ENCODE results near the gene IL1A.
A peak's percentile ranks its signal among the peaks of the same experiment; 100 is the strongest.
"Not testable (repeated sequence)": the region's sequence is repeated elsewhere in the genome, so short reads cannot be mapped to it uniquely, and the experiment has no call there.

IL1A gene, protein sequence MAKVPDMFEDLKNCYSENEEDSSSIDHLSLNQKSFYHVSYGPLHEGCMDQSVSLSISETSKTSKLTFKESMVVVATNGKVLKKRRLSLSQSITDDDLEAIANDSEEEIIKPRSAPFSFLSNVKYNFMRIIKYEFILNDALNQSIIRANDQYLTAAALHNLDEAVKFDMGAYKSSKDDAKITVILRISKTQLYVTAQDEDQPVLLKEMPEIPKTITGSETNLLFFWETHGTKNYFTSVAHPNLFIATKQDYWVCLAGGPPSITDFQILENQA

GRCh38 chr2:112784199-112785189 is at the start of gene IL1A:
IL1A (minus strand) TSS chr2:112784493; CDS start chr2:112783770, 723 bp downstream.
- DNase-seq: peak; percentile 95

DNA sequence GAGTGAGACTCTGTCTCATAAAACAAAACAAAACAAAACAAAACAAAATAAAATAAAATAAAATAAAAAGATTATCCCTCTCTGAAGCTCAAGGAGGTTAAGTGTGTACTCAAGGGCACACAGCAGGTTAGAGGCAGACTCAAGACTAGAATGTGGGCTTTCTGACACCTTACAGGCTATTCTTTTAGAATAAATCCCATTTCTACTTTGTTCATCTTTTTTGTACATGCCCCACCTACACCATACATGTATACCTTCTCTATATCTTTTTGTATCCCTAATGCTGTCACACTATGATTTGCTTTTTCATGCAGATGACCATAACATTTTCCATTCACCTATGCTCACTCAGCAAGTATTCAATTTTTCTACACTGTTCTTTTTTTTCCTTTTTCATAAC is 49.7 kb upstream of the IL1A start:
- peak; percentile 75 for DNase-seq

- not testable (repeated sequence) for DNase-seq
Measured at GRCh38 chr2:112833639-112833931, 49.3 kb upstream of the IL1A start.

DNA sequence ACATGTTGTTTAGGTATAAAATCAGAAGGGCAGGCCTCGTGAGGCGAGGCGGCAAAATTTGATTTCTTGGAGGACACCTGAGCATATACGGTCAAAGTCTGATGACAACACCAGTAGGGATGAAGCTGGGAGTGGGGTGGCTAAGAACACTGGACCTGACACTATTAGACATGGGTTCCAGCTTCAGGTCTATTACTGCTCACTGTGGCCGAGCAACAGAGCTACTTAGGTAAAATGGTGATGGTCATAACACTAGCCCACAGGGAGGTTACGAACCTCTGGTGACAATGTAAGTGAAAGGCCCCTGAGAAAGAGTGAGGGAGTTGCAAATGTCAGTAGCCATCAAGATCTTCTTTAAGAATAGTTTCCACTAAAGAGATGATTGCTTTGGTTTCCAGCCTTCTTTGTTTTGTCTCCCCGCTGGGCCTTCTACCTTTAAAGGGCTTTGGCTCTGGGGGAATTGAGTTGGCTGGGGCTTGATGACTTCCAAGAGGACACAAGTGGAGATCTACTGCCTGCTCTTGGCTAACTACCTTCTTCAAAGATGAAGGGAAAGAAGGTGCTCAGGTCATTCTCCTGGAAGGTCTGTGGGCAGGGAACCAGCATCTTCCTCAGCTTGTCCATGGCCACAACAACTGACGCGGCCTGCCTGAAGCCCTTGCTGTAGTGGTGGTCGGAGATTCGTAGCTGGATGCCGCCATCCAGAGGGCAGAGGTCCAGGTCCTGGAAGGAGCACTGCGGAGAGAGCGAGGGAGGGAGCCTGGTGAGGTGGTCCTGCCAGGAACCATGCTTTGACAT is 48.7 kb upstream of the IL1A start:
- DNase-seq: peak; percentile 85

DNA sequence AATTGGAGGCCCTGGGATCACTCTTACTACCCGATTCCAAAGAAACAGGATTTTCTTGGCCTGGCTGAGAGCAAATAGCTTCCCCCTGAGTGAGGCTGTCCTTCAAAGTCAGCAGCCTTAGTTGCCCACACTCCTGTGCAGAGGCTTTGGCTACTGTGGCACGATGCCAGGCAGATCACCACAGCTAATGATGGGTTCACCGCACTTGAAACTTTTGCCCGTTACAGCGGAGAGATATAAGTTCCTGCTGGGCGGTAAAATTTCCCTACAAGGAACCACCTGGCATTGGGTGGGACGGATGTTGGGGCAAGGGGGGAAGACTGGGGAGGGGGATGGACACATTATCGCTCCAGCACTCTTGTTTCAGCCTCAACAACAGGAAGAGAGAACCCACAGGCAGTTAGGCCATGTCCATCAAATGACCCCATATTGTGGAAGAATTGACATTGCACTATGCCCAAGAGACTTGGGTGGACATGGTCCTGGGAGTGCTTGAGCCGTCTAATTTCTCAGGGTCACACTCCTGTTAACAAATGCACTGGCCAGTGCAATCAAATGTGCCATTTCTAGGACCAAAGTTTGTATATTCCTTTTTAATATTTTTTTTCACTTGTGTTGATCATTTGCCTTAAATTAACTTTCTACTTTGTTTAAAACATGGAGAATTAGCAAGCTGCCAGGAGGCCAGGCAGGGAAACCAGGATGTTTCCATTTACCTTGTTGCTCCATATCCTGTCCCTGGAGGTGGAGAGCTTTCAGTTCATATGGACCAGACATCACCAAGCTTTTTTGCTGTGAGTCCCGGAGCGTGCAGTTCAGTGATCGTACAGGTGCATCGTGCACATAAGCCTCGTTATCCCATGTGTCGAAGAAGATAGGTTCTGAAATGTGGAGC is 47.9 kb upstream of the IL1A start:
- DNase-seq: peak; percentile 89

GRCh38 chr2:112831513-112831845 is 47.2 kb upstream of the IL1A start:
- no peak for DNase-seq

GRCh38 chr2:112830682-112831512 is 46.6 kb upstream of the IL1A start:
- peak; percentile 88 for DNase-seq

GRCh38 chr2:112829961-112830681 is 45.8 kb upstream of the IL1A start:
- peak; percentile 88 for DNase-seq

DNA sequence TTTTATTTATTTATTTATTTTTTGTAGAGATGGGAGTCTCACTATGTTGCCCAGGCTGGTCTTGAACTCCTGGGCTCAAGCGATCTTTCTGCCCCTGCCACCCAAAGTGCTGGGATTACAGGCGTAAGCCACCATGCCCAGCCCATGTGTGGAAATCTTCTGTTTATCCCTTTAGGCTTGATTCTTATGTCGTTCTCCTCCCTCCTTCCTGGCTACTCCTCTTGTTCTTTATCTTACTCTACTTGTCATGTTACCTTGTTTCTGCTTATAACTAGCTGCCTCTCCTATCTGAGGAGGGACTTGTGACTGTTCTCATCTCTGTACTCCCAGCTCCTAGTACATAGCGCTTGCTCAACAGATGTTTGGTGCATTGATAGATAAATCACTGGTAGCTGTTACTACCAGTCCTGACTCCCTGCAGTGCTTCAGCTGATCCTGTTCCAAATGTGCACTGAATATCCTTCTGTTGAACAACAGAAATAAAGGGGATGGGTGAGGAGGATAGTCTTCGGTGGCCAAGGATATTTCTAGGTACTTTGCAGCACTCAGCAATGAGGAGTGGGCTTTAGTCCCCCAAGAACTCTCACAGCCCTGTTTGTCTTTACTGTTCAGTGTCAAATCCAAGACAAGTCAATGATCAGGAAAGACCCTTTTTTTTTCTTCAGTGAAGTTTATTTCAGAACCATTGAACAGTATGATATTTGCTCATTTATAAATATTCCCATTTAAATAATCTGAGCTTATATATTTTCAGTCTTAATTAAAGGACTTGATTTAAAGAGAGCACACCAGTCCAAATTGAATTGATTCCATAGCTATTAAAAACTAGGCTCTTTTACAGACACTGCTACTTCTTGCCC is 45.0 kb upstream of the IL1A start:
- DNase-seq: peak; percentile 85

DNA sequence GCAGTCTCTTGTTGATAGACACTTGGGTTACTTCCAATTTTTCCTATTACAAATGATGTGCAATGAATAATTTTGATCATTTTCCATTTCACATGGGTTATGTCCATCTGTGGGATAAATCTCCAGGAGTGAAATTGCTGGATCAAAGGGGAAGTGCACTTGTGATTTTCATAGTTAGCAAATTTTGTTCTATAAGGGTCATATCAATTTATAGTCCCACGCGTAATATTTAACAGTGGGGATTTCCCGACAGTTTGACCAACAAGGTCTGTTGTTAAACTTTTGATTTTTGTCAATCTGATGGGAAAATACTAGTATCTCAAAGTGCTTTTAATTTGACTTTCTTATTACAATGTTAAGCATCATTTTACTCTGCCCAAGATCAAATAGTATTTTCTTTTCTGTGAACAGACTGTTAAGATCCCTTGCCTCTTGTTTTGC is 44.0 kb upstream of the IL1A start:
- peak; percentile 75 for DNase-seq

DNA sequence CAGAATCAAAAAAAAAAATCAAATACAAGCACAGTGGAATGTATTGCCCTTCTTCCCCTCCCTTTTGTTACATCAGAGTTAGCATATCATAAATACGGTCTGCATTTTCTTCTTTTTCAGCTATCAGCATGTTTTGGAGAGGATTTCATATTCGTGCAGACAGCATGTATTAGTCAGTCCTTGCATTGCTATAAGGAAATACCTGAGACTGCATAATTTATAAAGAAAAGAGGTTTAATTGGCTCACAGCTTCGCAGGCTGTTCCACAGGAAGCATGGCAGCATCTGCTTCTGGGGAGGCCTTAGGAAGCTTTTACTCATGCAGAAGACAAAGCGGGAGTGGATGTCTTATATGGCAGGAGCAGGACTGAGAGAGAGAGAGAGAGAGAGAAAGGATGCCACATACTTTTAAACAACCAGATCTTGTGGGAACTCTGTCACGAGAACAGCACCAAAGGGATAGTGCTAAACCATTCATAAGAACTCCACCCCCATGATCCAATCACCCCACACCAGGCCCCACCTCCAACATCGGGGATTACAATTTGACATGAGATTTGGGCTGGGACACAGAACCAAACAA is 43.4 kb upstream of the IL1A start:
- DNase-seq: no peak

DNA sequence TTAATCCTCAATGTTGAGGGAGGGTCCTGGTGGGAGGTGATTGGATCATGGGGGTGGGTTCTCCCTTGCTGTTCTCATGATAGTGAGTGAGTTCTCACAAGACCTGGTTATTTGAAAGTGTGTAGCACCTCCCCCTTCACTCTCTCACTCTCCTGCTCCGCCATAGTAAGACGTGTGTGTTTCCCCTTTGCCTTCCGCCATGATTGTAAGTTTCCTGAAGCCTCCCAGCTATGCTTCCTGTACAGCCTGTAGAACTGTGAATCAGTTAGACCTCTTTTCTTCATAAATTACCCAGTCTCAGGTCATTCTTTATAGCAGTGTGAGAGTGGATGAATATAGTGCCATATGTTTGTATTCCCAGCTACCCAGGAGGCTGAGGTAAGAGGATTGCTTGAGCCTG is 42.7 kb upstream of the IL1A start:
- peak; percentile 32 for DNase-seq

DNA sequence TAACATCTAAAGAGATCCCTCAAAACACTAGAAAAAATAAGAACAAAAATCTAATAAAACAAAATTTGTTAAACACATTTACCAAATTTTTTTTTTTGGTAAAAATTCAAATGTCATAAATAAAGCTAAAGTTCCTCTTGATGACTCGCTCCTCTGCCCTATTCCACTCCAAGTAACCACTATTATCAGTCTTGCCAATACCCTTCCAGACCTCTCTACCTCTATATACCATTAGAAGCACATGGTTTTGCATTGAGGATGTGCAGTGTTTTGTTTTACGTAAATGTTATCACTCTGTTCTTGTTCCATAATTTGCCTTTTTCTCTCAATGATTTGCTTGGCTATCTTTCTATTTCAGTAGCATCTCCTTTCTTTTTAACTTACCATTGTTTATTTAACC is 41.4 kb upstream of the IL1A start:
- DNase-seq: no peak

DNA sequence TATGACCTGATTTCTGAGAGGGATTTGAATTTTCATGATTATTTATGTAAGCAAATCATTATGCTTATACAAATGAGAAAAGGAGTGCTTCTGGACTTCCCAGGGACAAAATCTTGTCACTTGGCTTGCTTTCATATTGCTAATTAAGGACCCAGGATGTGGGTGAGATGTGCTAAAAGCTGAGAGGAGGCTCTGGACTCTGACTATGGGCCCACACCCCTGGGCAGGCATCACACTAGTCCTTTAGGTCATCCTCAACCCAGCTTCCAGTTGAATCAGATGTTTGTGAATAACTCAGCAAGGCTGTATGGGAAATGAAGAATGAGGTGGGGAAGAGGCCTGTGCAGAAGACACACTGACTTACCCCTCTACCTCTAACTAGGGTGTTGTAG is 40.4 kb upstream of the IL1A start:
- DNase-seq: peak; percentile 51

DNA sequence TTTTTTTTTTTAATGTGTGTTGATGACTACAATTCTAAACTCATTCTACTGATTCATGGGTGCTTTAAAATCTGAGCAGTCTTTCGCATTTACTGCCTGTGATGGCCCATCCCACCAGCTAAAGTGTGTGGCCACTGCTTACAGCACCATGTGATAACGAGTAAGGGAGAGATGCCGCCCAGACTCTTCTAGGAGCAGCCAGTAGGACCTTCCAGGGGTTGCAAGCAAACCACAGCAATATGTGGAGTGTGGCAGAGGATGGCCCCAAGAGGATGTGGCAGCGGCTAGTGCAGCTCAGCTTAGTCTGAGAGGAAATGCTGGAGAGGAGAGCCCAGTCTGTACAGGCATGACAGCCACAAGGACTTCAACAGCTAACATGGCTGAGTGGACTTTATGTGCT is 37.4 kb upstream of the IL1A start:
- peak; percentile 41 for DNase-seq

DNA sequence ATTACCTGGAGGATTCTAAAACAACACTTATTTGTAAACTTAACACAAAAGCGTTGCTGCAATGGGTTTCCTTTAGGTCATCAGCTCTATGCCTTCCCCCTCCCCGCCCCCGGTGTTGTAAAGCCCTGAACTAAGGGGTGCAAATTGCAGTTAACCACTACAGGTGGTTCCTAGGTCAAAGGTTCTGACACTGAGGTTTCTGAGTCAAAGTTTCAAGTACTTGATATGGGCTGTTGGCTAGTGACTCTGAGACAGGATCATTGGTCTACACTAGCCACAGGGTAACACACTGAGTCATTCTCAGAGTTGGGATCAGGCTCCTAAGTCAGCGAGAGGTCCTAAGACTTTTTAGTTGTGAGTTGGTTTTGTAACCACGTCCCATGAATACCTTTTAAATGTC is 36.8 kb upstream of the IL1A start:
- DNase-seq: peak; percentile 33

GRCh38 chr2:112820343-112820742 is 36.0 kb upstream of the IL1A start:
- no peak for DNase-seq

GRCh38 chr2:112819081-112819480 is 34.8 kb upstream of the IL1A start:
- DNase-seq: no peak

Data from inflammatory macrophage treated with lipopolysaccharide for 4 hours (primary cell).